GM12878 (cell line): Measurements from ENCODE around the gene GMDS. TPM values are rescaled to one million over a fixed set of nuclear protein-coding genes. Genes with fewer than 3 reads are reported as not detected.

ENCODE experiments used
- ATAC-seq: fragments of 200-7000 bp; cut with Tn5 transposase; 3 replicates; pipeline ENCODE4 v1.9.1; 2020; ENCODE audit warnings: mild to moderate bottlenecking, moderate library complexity
- BruUV-seq: library from RNA; stranded (reverse); fragments of 400-500 nt; replicated peaks from 2 replicates; lab custom pipeline; 2021; lab: Mats Ljungman, UMichigan
- CTCF ChIA-PET: fragments of 300-600 bp; sonication (Branson Sonifier 250); formaldehyde crosslinking; extraction: SDS; loops from one replicate; lab custom pipeline; 2021; ENCODE audit warnings: inconsistent platforms; lab: Yijun Ruan, JAX
- POLR2A ChIA-PET: fragments of 350-600 bp; formaldehyde crosslinking; extraction: SDS; loops from one replicate; lab custom pipeline; 2021; ENCODE audit warnings: inconsistent platforms; lab: Charles Lee
- RAD21 ChIA-PET: fragments of 300-600 bp; sonication (Branson Sonifier 250); formaldehyde crosslinking; loops from one replicate; lab custom pipeline; 2023; ENCODE audit warnings: antibody characterized with exemption; ENCODE audit not compliant: unreplicated experiment; lab: Charles Lee
- SMC1A ChIA-PET: fragments of 300-600 bp; sonication (Branson Sonifier 250); formaldehyde crosslinking; loops from one replicate; lab custom pipeline; 2023; ENCODE audit not compliant: unreplicated experiment, uncharacterized antibody; lab: Charles Lee
- DNase-seq: peaks from one replicate; pipeline ENCODE4 v3.0.0-alpha.2; 2011; ENCODE audit warnings: low read depth, low spot score
- FAIRE-seq: peaks from 3 replicates; lab custom pipeline; 2011; peaks lifted over from hg19 to GRCh38; lab: Jason Lieb, UNC
- H2AFZ ChIP-seq: 2 replicates; pipeline ENCODE4 v1.6.0; 2011; ENCODE audit warnings: low read depth, low read length, control low read depth; ENCODE audit not compliant: control insufficient read depth
- H3K27ac ChIP-seq: 2 replicates; pipeline ENCODE4 v1.5.1; 2011; ENCODE audit warnings: control low read depth; ENCODE audit not compliant: control insufficient read depth, insufficient read depth
- H3K27me3 ChIP-seq, 2 experiments: replicated peaks in 1 of 2; 2 replicates each; pipeline versions ENCODE4 v1.6.0 to v1.6.1; 2011; ENCODE audit warnings: low read length in 1 of 2; ENCODE audit not compliant: control insufficient read depth in 2 of 2, insufficient read depth in 2 of 2
- H3K36me3 ChIP-seq, 2 experiments: 2 replicates each; pipeline ENCODE4 v1.5.1; 2011; ENCODE audit warnings: low read length in 1 of 2; ENCODE audit not compliant: control insufficient read depth in 2 of 2, insufficient read depth in 2 of 2
- H3K4me1 ChIP-seq: 2 replicates; pipeline ENCODE4 v1.6.1; 2011; ENCODE audit warnings: mild to moderate bottlenecking, low read length, moderate library complexity, mixed read lengths; ENCODE audit not compliant: control insufficient read depth, insufficient read depth
- H3K4me2 ChIP-seq: 2 replicates; pipeline ENCODE4 v1.6.0; 2011; ENCODE audit warnings: control low read depth; ENCODE audit not compliant: control insufficient read depth, insufficient read depth
- H3K4me3 ChIP-seq: fragments of 200-600 bp; sonication (generic); 2 replicates; pipeline ENCODE4 v1.5.1; 2016
- H3K79me2 ChIP-seq: 2 replicates; pipeline ENCODE4 v1.6.0; 2011; ENCODE audit warnings: low read length; ENCODE audit not compliant: control insufficient read depth, insufficient read depth
- H3K9ac ChIP-seq: 2 replicates; pipeline ENCODE4 v1.8.0; 2011; ENCODE audit warnings: low read length, control low read depth, mixed read lengths; ENCODE audit not compliant: control insufficient read depth, insufficient read depth
- H3K9me3 ChIP-seq: replicated peaks from 3 replicates; pipeline ENCODE4 v1.5.1; 2011; ENCODE audit warnings: mild to moderate bottlenecking, low read length; ENCODE audit not compliant: control insufficient read depth, insufficient read depth
- H4K20me1 ChIP-seq: 2 replicates; pipeline ENCODE4 v1.6.0; 2011; ENCODE audit not compliant: control insufficient read depth, insufficient read depth
- CBX3 ChIP-seq: fragments of 200-600 bp; sonication (generic); IDR thresholded peaks from 2 replicates; pipeline ENCODE4 v1.6.1; 2016; ENCODE audit warnings: low read depth, borderline replicate concordance
- DPF2 ChIP-seq: fragments of 450-650 bp; IDR thresholded peaks from 2 replicates; pipeline ENCODE4 v1.6.1; 2017; ENCODE audit warnings: mild to moderate bottlenecking
- EED ChIP-seq: sonication (generic); IDR thresholded peaks from 2 replicates; pipeline ENCODE4 v1.6.1; 2016; ENCODE audit warnings: antibody characterized with exemption, low read depth
- GABPA ChIP-seq: IDR thresholded peaks from 2 replicates; pipeline ENCODE4 v1.6.1; 2014; ENCODE audit warnings: antibody characterized with exemption, low read depth, mild to moderate bottlenecking, inconsistent platforms
- IKZF1 ChIP-seq: fragments of 450-650 bp; conservative IDR thresholded peaks from 2 replicates; pipeline ENCODE4 v1.6.1; 2017; ENCODE audit warnings: antibody characterized with exemption, mild to moderate bottlenecking
- JUNB ChIP-seq: IDR thresholded peaks from 2 replicates; pipeline ENCODE4 v1.6.1; 2016; ENCODE audit warnings: antibody characterized with exemption, mild to moderate bottlenecking
- MTA2 ChIP-seq: fragments of 450-650 bp; IDR thresholded peaks from 2 replicates; pipeline ENCODE4 v1.6.1; 2016; ENCODE audit warnings: low read depth, mild to moderate bottlenecking, moderate library complexity
- NFYB ChIP-seq: IDR thresholded peaks from 2 replicates; pipeline ENCODE4 v1.6.1; 2011; ENCODE audit warnings: low read depth, mild to moderate bottlenecking, low read length, improper control_type of control experiment, moderate library complexity; ENCODE audit not compliant: insufficient read depth
- SMAD5 ChIP-seq: IDR thresholded peaks from 2 replicates; pipeline ENCODE4 v1.6.1; 2016; ENCODE audit warnings: antibody characterized with exemption, low read depth
- STAT1 ChIP-seq: fragments of 450-650 bp; conservative IDR thresholded peaks from 2 replicates; pipeline ENCODE4 v1.6.1; 2014; ENCODE audit warnings: antibody characterized with exemption, mild to moderate bottlenecking
- TAF1 ChIP-seq: IDR thresholded peaks from 2 replicates; pipeline ENCODE4 v1.6.1; 2011; ENCODE audit warnings: mild to moderate bottlenecking, low read depth, low read length, borderline replicate concordance
- TCF3 ChIP-seq: IDR thresholded peaks from 2 replicates; pipeline ENCODE4 v1.6.1; 2012; ENCODE audit warnings: low read depth, mild to moderate bottlenecking, low read length, borderline replicate concordance; ENCODE audit not compliant: insufficient read depth
- WGBS: methylation state at CpG from one replicate; pipeline ENCODE4 v1.1.6; 2016; ENCODE audit warnings: low lambda C conversion rate; ENCODE audit not compliant: insufficient replicate concordance, insufficient coverage; ENCODE audit errors: missing lambda C conversion rate; 5-methylcytosine and 5-hydroxymethylcytosine counted together
- in situ Hi-C: fragments of 300-500 bp; cut with MboI; formaldehyde crosslinking; loops from 9 replicates; pipeline ENCODE4 v1.14.3; 2018; ENCODE audit warnings: mixed read lengths
- intact Hi-C: fragments of 100-400 bp; cut with micrococcal nuclease; formaldehyde crosslinking; loops from one replicate; pipeline ENCODE4 v1.14.2; 2022; ENCODE audit not compliant: unreplicated experiment
- polyA plus RNA-seq, 11 experiments: library from polyadenylated mRNA; depleted of rRNA in 4 of 11; unstranded in 6 of 11; stranded (reverse) in 5 of 11; fragments of >200 nt; fragmentation: Nextera tagmentation in 4 of 11; fragmentation: Illumina TruSeq in 1 of 11; extraction: Ambion mirVana in 4 of 11; extraction: Trizol in 1 of 11; gene quantifications; 1 replicate in 1 of 11; 2 replicates in 10 of 11; pipeline versions ENCODE4 v1.2.1 to v1.2.3, GENCODE V29; 2011 to 2016; ENCODE audit warnings: inconsistent platforms in 2 of 11, missing spikeins in 2 of 11, low read depth in 1 of 11
- total RNA-seq, 4 experiments: library from RNA; depleted of rRNA in 3 of 4; stranded (reverse); fragments of >200 nt in 3 of 4; fragmentation: Illumina TruSeq in 1 of 4; extraction: Trizol in 1 of 4; gene quantifications; 2 replicates each; pipeline versions ENCODE4 v1.2.1 to v1.2.3, GENCODE V29; 2013 to 2021
- TF ChIP-seq, protein P1 (sequence below): IDR thresholded peaks from 2 replicates; pipeline ENCODE4 v1.6.1; 2012; ENCODE audit warnings: low read depth, low read length, improper control_type of control experiment
- TF ChIP-seq, protein P2 (sequence below): fragments of 450-650 bp; formaldehyde crosslinking; IDR thresholded peaks from 2 replicates; pipeline ENCODE4 v1.5.0; 2022; ENCODE audit warnings: mild to moderate bottlenecking, missing genetic modification characterization

GMDS gene
- total and polyA plus RNA-seq, 10 of the 15 experiments (the other 5 are each of a cell fraction or from before 2014, with no cell fraction given), result 0.61 to 53.8 (median 29.3) TPM

DNA sequence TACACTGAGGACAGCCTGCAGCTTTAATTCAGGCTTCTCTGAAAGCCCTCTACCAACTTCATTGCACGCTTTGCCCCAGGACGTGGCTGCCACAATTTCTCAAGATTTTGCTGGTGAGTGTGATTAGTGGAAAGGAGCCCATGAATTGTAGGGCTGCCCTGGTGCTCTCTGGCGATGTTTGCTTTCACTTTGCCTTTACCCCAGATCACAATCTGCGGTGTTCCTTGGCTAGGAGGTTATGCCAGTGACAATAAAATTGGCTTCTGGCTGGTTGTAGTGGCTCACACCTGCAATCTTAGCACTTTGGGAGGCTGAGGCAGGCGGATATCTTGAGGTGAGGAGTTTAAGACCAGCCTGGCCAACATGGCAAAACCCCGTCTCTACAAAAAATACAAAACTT lies 496.4 kb downstream of the GMDS start:
- ChIA-PET SMC1A (no interaction called here), CTCF (no interaction called here), POLR2A (no interaction called here), RAD21 (no interaction called here)
- Histone ChIP-seq H2AFZ (no peak overlapping the region), H3K9ac (no peak overlapping the region), H3K79me2 (no peaks in the 10 kb centered on the region), H4K20me1 (no peaks in the 10 kb centered on the region), H3K4me2 (no peak overlapping the region), H3K9me3 (no peaks in the 10 kb centered on the region; the same call in 2 of the 3 replicates), H3K4me3 (no peak overlapping the region), H3K36me3 (no peaks in the 10 kb centered on the region), H3K27me3 (no peaks in the 10 kb centered on the region), H3K4me1 (no peaks in the 10 kb centered on the region; the same call in 1 of the 2 replicates), H3K27ac (no peak overlapping the region)
- WGBS, result 98% methylated on average over 6 of the region's 6 CpGs
- FAIRE-seq, result no peak
- BruUV-seq, result no TSS peak
- TF ChIP-seq NFYB (no peak), IKZF1 (no peak), MTA2 (no peak), JUNB (no peak), DPF2 (no peak), TCF3 (no peak), TAF1 (no peak), GABPA (no peak), SMAD5 (no peak), STAT1 (no peak), CBX3 (no peak), EED (no peak)
- TF ChIP-seq, protein P1, sequence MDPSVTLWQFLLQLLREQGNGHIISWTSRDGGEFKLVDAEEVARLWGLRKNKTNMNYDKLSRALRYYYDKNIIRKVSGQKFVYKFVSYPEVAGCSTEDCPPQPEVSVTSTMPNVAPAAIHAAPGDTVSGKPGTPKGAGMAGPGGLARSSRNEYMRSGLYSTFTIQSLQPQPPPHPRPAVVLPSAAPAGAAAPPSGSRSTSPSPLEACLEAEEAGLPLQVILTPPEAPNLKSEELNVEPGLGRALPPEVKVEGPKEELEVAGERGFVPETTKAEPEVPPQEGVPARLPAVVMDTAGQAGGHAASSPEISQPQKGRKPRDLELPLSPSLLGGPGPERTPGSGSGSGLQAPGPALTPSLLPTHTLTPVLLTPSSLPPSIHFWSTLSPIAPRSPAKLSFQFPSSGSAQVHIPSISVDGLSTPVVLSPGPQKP, result no peak
- TF ChIP-seq, protein P2, sequence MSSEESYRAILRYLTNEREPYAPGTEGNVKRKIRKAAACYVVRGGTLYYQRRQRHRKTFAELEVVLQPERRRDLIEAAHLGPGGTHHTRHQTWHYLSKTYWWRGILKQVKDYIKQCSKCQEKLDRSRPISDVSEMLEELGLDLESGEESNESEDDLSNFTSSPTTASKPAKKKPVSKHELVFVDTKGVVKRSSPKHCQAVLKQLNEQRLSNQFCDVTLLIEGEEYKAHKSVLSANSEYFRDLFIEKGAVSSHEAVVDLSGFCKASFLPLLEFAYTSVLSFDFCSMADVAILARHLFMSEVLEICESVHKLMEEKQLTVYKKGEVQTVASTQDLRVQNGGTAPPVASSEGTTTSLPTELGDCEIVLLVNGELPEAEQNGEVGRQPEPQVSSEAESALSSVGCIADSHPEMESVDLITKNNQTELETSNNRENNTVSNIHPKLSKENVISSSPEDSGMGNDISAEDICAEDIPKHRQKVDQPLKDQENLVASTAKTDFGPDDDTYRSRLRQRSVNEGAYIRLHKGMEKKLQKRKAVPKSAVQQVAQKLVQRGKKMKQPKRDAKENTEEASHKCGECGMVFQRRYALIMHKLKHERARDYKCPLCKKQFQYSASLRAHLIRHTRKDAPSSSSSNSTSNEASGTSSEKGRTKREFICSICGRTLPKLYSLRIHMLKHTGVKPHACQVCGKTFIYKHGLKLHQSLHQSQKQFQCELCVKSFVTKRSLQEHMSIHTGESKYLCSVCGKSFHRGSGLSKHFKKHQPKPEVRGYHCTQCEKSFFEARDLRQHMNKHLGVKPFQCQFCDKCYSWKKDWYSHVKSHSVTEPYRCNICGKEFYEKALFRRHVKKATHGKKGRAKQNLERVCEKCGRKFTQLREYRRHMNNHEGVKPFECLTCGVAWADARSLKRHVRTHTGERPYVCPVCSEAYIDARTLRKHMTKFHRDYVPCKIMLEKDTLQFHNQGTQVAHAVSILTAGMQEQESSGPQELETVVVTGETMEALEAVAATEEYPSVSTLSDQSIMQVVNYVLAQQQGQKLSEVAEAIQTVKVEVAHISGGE (CRISPR knock-in tag), result no peak
- DNase-seq, result no peak
- intact Hi-C loops (no loop called here), in situ Hi-C loops (no loop called here)
- no peak for ATAC-seq
